NB4 (cell line): ENCODE data around the gene PCNX2.

Source experiments
- DNase-seq: peaks from one replicate; pipeline ENCODE4 v3.0.0; 2010; ENCODE audit warnings: low read depth
- H3K4me3 ChIP-seq: one replicate; pipeline ENCODE4 v1.5.1; 2011; ENCODE audit warnings: mild to moderate bottlenecking, low read depth, low read length, moderate library complexity
- MAX ChIP-seq: IDR thresholded peaks from 2 replicates; pipeline ENCODE4 v1.6.1; 2011; ENCODE audit warnings: low read depth, low read length
- MYC ChIP-seq: IDR thresholded peaks from 2 replicates; pipeline ENCODE4 v1.6.1; 2011; ENCODE audit warnings: low read depth, low read length
- POLR2A ChIP-seq: IDR thresholded peaks from 2 replicates; pipeline ENCODE4 v1.6.1; 2011; ENCODE audit warnings: mild to moderate bottlenecking; ENCODE audit not compliant: insufficient read length; ENCODE audit errors: extremely low read depth
- TF ChIP-seq, protein P1 (sequence below): IDR thresholded peaks from one replicate; pipeline ENCODE4 v1.5.1; 2012; ENCODE audit warnings: low read depth, low read length

Gene PCNX2

GRCh38 chr1:233253231-233253831, 42.2 kb downstream of the PCNX2 start:
- H3K4me3 ChIP-seq: no peak overlapping the region
- TF ChIP-seq, protein P1, sequence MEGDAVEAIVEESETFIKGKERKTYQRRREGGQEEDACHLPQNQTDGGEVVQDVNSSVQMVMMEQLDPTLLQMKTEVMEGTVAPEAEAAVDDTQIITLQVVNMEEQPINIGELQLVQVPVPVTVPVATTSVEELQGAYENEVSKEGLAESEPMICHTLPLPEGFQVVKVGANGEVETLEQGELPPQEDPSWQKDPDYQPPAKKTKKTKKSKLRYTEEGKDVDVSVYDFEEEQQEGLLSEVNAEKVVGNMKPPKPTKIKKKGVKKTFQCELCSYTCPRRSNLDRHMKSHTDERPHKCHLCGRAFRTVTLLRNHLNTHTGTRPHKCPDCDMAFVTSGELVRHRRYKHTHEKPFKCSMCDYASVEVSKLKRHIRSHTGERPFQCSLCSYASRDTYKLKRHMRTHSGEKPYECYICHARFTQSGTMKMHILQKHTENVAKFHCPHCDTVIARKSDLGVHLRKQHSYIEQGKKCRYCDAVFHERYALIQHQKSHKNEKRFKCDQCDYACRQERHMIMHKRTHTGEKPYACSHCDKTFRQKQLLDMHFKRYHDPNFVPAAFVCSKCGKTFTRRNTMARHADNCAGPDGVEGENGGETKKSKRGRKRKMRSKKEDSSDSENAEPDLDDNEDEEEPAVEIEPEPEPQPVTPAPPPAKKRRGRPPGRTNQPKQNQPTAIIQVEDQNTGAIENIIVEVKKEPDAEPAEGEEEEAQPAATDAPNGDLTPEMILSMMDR: no peak
- TF ChIP-seq MYC (no peak), MAX (no peak), POLR2A (no peak)

DNA sequence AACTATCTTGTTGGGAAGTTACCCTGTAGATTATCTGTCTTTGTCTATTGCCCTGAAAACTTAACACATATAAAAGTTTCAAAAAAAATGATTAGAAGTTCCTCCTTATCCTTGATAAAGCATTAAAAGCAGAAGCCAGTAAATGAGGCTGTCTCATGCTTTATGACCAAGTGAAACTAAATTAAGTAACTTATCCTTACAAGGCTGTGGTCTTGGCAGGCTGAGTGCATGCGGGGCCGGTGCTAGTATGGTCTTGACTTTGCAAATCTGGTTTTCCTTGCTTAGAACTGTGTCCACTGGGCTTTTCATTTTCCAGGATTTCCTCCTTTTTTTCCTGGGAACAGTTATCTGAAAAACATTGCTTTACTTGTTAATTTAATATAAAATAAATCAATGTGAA, 43.1 kb downstream of the PCNX2 start:
- TF ChIP-seq POLR2A (no peak), MYC (no peak), MAX (no peak)
- TF ChIP-seq, protein P1: no peak
- DNase-seq: peak; percentile 7
- no peak overlapping the region for H3K4me3 ChIP-seq

More at GRCh38 chr1:233253231-233253831, 42.2 kb downstream of the PCNX2 start:
- DNase-seq: no peak

GRCh38 chr1:233251201-233251720, 44.3 kb downstream of the PCNX2 start:
- no peak overlapping the region for H3K4me3 ChIP-seq
- TF ChIP-seq POLR2A (no peak), MAX (no peak), MYC (no peak)
- TF ChIP-seq, protein P1: no peak
- DNase-seq: no peak

GRCh38 chr1:233248014-233248413, 47.5 kb downstream of the PCNX2 start:
- DNase-seq: no peak
- H3K4me3 ChIP-seq: no peak overlapping the region
- TF ChIP-seq, protein P1: no peak
- TF ChIP-seq MYC (no peak), POLR2A (no peak), MAX (no peak)

DNA sequence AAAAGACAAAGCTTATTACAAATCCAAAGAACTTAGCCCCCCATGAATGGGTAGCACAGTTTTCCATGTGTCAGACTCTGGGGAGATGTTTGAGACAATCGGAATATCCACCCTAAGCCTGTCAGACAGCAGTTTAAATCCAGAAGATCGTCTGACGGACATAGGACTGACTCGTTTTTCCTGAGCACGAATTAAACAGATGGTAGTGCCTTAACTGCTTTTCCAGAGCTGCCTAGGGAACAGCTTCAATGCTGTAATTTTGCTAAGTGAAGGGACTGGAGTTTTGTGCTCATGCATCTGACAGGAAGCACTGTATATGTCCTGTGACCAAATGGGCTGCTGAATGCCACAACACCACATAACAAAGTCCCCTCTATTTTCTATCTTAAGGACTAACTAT, 48.6 kb downstream of the PCNX2 start:
- TF ChIP-seq POLR2A (no peak), MAX (no peak), MYC (no peak)
- TF ChIP-seq, protein P1: no peak
- H3K4me3 ChIP-seq: no peak overlapping the region
- no peak for DNase-seq
